HG02840 (cell line): ENCODE results near the gene LHFPL3.

Source experiments
- ATAC-seq: cut with Tn5 transposase; IDR thresholded peaks from one replicate; pipeline ENCODE4 v1.9.1; 2021; ENCODE audit warnings: mild to moderate bottlenecking, moderate library complexity, moderate number of reproducible peaks; ENCODE audit not compliant: unreplicated experiment, low FRiP score

The LHFPL3 gene

GRCh38 chr7:104826135-104826534, 497.7 kb downstream of the LHFPL3 start:
- no peak for ATAC-seq

GRCh38 chr7:104836976-104837375, 508.6 kb downstream of the LHFPL3 start:
- no peak for ATAC-seq

DNA sequence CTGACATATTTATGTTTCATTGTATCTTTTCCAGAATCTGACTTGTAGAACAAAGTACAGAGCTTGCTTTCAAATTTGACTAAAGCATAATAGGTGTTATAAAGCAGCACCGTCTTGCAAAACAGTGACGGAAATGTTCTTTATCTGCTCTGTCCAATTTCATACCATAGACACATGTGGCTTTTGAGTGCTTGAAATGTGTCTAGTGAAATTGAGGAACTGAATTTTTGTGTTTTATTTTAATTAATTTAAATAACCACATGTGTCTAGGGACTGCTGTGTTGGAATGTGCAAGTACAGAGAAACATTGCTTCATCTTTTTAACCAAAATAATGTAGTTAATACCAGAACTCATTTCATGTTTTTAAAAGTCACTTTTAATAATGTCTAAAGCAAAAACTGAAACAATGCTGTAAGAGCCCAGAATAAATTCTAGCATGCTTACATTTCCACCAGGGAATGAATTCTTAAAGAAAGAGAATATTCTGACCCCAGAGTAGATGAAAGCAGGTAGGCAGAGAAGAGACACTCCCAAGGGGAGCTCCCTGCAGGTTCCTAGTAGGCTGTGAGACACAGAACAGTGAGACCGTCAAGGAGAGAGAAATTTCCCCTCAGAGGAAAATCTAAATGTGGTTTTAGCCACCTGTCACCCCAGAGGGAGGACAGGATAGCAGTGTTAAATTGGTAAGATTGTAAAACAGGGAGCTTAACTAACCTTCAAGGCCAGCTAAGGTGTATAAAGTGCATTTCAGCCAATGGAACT, 510.3 kb downstream of the LHFPL3 start:
- no peak for ATAC-seq

DNA sequence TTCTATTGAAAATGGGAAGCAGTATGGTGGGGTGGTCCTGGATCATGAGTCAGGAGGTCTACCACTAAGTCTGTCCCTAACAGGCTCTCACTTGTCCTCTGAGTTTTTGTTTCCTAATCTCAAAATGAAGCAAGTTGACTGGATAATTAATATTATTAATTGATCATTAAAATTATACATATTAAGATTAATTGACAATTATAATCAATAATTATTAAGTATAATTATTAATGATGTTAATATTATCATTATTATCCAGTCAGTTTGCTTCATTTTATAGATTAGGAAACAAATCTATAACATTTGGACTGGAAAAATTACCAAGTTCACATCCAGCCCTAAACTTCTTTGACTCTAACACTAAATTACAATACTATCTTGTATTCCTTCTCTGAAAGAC, 511.4 kb downstream of the LHFPL3 start:
- ATAC-seq: no peak

DNA sequence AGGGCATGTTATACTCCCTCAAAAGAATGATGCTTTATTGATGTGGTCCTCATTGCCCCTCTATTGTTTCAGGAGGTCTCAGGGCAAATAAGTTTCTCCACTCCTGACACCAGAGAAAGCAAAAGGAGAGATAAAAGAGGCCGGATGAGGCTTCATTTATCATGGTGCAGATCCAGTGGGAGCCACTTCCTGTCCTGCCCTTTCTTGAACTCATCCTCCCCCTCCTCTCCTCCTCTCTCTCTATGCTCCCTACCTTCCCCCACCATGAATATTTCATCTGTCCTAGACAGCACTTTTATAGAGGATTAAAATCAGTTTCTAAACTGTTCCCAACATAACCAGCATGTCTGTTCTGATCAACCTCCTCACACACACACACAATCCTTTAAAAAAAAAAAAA, 513.4 kb downstream of the LHFPL3 start:
- ATAC-seq: no peak

DNA sequence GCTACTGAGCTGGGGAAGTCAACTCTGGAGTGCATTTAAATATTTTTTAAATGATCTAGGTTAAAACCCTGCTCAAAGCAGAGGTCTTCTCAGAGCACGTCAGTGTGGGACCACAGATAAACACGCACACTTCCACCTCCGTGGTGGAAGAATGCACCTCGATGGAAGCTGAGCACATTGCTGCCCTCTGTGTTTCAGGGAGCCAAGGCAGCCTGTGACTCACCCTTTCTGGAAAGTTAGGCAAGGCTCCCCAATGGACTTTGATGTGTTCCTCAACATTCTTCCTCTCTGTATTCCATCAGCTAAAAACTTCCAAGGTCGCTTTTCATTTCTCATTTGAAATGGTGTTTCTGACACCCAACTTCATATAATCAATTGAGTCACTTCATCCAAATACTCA, 514.8 kb downstream of the LHFPL3 start:
- ATAC-seq: no peak

DNA sequence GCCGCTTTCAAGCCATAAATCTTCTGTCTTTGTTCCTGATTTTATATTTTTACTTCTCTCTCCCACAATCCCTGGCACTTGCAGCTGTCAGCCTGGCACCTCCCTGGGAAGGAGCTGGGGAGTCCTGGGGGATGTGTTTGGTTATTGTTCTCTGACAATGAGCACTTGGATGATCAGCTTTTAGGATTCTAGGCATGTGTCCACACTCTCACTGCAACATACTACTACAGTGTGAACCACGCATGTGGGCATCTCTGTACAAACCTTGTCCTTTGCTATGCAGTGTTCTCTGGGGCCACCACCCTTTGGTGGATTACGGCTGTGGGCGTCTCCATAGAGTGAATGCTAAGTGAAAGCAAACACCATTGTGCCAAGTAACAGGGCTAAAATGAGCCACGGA, 517.2 kb downstream of the LHFPL3 start:
- ATAC-seq: no peak

DNA sequence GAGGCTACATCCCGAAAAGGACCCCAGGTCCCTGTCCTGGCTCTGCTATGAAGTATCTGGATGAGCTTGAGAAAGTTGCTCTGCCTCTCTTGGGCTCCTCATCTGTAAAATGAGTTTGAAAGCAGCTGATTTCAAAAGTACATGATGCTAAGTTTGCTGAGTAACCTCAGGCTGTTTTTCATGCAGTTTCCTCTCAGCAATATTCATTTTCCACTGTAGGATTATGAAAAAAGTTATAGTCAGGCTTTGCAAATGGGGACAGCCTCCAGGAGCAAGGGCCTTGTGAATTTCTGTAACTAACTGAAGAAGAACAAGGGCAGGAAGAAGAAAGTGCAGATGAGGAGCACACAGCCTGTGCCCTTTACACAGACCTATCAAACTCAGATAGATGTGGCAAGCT, 518.3 kb downstream of the LHFPL3 start:
- no peak for ATAC-seq

- ATAC-seq: no peak
Observed at GRCh38 chr7:104848138-104848990, 520.0 kb downstream of the LHFPL3 start.

- no peak for ATAC-seq
Observed at GRCh38 chr7:104850374-104850773, 522.0 kb downstream of the LHFPL3 start.

- ATAC-seq: no peak
Observed at GRCh38 chr7:104851268-104851667, 522.9 kb downstream of the LHFPL3 start.

DNA sequence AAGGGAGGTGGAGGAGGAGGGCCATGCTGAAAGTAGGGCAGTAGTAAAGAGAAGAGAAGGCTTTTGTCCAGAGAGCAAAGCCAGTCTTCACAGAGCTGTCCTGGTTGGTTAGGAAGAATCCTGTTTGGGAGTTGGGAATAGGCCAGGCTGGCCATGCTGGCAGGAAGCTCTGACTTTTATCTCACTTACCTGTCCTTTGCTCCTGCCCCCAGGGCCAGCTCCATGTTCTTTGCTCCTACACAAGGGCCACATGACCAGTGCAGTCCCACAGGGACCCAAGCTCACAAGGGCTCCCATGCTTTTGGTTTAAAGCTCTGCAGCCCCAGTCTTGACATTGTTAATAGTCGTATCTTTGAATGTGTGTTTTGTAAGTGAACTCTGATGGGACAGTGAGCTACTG, 524.0 kb downstream of the LHFPL3 start:
- ATAC-seq: no peak

DNA sequence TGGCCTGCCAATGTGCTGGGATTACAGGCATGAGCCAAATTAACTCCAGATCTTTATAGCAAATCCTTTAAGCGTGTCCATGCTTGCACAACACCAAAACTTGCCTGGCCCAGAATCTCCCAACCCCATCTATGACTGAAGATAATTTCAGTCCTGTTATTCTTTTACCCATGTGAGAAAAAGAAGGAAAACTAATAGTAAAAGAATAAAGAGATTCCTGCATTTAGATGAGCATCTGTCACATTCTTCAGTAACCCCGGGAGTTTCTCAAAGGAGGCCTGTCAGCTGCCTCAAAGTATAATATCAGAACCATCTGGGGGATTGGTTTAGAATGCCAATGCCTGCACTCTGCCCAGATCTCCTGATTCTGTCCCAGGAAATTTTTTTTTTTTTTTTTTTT, 527.5 kb downstream of the LHFPL3 start:
- no peak for ATAC-seq

- ATAC-seq: no peak
Observed at GRCh38 chr7:104857458-104858425, 529.3 kb downstream of the LHFPL3 start.

- no peak for ATAC-seq
Observed at GRCh38 chr7:104859754-104860426, 531.5 kb downstream of the LHFPL3 start.

DNA sequence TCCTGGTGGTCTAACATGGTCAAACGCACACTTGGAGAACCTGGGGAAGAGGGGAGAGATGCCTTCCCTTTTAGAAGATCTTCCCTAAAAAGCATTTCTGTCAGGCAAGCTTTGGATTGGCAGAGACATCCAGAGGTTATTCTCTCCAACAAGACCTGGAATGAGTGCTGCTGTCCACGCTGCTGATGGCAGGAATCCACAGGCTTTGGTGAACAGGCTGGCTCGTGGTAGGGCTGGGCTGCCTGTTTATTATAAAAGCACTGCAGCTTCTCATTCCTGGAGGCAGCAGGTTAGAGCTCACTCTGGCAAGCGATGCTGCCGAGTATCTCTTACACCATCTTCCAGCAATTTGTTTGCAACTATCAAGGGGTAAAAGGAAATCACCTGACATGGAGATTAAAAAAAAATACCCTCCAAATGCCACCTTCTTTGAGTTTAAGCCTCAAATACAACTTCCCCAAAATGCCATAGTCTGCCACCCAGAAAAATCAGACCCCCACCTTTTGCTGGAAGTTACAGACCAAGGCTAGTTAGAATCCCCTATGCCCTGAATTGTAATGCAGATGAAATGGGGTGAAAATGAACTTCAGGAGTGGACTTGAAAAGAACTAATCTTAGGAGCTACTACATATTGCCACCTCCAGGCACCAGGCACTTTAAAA, 533.5 kb downstream of the LHFPL3 start:
- ATAC-seq: no peak

DNA sequence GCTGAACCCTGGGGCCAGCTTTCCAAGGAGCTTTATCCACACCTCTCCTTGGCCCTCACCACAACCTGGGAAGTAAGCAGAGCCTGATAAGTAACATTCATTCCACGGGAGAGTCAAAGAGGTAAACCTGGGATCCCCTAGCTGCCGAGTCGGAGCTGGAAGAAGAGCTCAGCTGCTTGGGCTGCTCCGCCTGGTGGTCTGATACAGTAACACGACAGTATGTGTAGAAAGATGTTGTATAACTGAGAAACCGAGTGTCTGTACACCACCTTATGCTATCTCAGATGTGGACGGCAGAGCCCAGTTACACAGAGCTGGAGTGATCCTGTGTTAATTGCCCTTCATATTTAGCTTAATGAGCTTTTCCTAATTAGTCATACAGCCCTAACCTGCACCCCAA, 534.3 kb downstream of the LHFPL3 start:
- no peak for ATAC-seq

- ATAC-seq: no peak
Observed at GRCh38 chr7:104873401-104873800, 545.0 kb downstream of the LHFPL3 start.

DNA sequence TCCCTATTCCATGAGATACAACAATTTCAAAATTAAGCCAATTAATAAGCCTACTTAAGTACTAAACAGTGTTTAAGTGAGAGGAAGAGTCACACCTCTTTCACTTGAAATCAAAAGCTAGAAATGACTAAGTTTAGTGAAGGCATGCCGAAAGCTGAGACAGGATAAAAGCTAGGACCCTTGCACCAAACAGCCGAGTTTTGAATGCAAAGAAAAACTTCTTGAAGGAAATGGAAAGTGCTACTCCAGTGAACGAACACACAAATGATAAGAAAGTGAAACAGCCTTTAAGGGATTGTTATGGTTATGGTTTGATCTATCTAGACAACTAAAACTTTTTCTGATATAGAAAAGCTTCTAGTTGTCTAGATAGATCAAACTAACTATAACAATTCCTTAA, 550.2 kb downstream of the LHFPL3 start:
- ATAC-seq: no peak
